Measurements from ENCODE around the gene PAIP2.

PAIP2 gene

DNA sequence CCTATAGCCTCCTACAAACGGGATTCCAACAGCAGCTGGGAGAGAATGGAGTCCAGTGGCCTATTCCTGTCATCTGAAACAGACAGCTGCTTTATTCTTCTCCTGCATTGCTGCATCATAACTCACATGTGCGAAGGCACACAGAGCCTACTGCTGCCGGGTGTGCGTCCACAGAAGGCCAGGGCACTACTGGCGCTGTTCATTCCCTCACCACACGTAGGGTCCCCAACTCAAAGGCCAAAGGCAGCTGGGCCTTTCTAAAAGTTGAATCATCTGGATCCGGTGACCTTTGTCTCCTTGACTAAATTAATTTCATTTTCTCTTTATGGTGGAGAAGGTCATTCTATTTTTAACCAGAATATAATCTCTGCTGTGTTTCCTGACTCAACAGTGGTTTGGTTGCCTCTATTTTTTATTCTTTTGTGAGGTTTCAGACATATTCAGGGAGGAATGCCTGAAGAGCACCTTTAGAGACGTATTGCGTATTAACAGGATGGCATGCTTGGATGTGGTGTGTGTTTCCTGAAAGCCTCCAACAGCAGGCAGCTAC is 73.0 kb downstream of the PAIP2 start:
- DNase-seq, result no peak

DNA sequence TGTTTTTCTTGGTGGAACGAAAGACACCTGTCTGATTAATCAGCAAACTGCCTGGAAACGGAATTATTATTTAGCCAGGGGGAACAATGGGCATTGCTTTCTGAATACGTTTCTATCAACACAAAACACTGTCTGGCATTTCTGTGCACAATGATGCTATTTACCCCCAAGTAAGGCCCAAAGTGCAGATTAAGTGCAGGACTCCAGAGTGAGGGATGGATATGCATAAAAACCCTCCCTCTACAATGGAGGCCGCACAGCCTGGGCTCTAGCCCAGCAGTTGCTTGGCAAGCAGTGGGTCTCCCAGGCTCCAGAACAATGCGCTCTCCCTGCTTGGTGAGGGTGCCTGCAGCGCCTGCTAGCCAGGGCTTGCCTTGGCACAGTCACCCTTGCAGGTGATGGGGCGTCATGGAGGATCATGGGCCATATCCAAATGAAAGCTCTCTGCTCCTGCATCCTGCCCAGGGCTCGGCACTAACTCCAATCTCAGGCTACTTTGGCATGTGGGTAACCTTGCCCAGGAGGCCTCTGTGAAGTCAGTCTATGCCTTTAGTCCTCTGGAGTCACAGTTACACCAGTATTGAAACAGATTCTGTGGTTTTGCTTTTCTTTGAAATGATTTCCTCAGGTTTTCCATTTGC is 73.7 kb downstream of the PAIP2 start:
- no peak for DNase-seq

DNA sequence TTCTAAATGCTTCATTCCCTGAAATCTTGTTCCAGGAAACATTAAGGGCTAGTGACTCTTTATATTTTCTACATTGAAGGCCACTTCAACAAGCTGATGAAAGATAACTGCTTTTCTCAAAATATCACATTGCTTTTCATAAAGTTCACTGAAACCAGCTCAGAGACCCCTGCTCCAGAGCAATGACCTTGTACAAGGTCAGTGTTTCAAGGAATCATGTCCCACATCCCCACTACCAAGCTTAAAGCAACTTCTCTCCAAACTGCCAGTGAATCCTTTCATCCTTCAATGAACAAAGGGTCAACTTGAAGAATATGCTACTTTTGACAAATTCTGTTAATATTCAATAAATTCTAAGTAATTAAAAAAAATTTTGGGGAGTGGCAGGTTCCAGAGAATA is 74.2 kb downstream of the PAIP2 start:
- DNase-seq, result no peak

DNA sequence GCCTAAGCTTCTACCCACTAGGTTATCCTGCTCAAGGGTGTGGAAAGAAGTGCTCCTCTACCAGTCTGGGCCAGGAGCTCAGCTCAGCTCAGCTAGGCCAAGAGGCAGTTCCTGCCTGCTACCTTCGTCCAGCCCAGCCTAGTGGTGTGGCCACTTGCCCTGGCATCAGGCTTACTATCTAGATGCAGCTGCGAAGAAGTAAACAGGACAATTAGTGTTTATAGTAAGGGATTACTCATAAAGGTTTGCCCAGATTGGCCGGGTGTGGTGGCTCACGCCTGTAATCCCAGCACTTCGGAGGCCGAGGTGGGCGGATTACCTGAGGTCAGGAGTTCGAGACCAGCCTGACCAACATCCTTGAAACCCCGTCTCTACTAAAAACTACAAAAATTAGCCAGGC is 75.0 kb downstream of the PAIP2 start:
- DNase-seq, result no peak

DNA sequence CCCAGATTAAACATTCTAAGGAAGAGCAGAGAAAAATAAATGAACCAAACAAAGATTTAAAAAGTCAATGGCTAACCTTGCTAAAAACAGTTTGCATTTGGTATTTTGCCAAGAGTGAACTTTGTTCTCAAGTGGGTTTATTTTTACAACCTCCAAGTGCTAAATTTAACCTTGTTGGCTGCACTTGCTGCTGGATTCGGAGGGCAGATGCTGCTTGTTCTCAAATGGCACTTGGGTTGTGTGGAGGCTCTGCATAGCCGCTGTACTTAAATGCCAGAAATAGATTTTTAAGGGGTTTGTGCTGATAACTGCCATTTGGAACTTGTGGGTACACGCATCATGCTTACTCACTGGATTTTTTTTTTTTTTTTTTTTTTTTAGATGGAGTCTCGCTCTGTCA is 75.6 kb downstream of the PAIP2 start:
- no peak for DNase-seq

DNA sequence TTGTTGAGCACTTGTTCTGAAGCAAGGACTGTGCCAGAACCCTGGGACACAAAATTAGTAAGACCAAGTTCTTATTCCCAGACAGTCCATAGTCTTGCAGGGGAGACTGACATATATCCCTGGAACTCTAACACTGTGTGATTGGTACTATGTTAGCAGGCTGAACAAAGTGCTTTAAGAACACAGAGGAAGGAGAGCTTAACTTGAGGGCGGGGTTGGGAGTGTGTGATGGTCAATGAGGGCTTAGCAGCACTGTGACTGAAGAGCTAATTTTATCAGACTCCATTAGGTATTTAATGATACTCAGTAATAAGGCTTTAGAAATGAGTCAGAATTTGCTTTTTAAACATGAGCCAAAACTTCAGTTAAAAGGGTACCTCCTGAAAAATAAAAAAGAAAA is 77.1 kb downstream of the PAIP2 start:
- DNase-seq, result no peak

Data from activated gamma-delta T cell treated with Interleukin-2 at 50 U/mL for 16 hours (primary cell).